HepG2 (cell line): ENCODE measurements around the gene OPA3. TPM values are rescaled to one million over a fixed set of nuclear protein-coding genes. Genes with fewer than 3 reads are reported as not detected.

ENCODE experiments used
- ATF7-NPFF ChIP-seq: sonication (generic); formaldehyde crosslinking; IDR thresholded peaks from 2 replicates; pipeline ENCODE4 v1.8.1; 2023; ENCODE audit warnings: mild to moderate bottlenecking, low read depth, missing genetic modification reagents, moderate library complexity
- FOSL2 ChIP-seq: sonication (generic); formaldehyde crosslinking; IDR thresholded peaks from 2 replicates; pipeline ENCODE4 v1.4.0; 2020; ENCODE audit warnings: missing genetic modification reagents
- GABPB1 ChIP-seq: IDR thresholded peaks from 2 replicates; pipeline ENCODE4 v1.6.1; 2016; ENCODE audit warnings: mild to moderate bottlenecking, missing genetic modification reagents, moderate library complexity, missing compliant biosample characterization
- HNF4G ChIP-seq, 2 experiments: sonication (generic) in 1 of 2; formaldehyde crosslinking in 1 of 2; IDR thresholded peaks; 2 replicates each; pipeline versions ENCODE4 v1.4.0 to v1.6.1; 2011 to 2020; ENCODE audit warnings: borderline replicate concordance in 2 of 2, low read depth in 2 of 2, mild to moderate bottlenecking in 2 of 2, low read length in 1 of 2, missing genetic modification reagents in 1 of 2, moderate library complexity in 1 of 2
- NFATC3 ChIP-seq: sonication (generic); formaldehyde crosslinking; IDR thresholded peaks from 2 replicates; pipeline ENCODE4 v1.5.1; 2020; ENCODE audit warnings: mild to moderate bottlenecking, missing genetic modification reagents
- NR3C1 ChIP-seq: sonication (generic); formaldehyde crosslinking; IDR thresholded peaks from 2 replicates; pipeline ENCODE4 v1.4.0; 2020; ENCODE audit warnings: missing genetic modification reagents
- POGZ ChIP-seq: sonication (generic); formaldehyde crosslinking; IDR thresholded peaks from 2 replicates; pipeline ENCODE4 v1.4.0; 2020; ENCODE audit warnings: mild to moderate bottlenecking, missing genetic modification reagents
- RBM22 ChIP-seq: fragments of 200-400 bp; formaldehyde crosslinking; optimal IDR thresholded peaks from 2 replicates; pipeline ENCODE3; 2017; ENCODE audit warnings: mild to moderate bottlenecking, low read length, moderate library complexity
- SMAD3 ChIP-seq: sonication (generic); formaldehyde crosslinking; IDR thresholded peaks from 2 replicates; pipeline ENCODE4 v1.4.0; 2020; ENCODE audit warnings: missing genetic modification reagents
- SRSF1 ChIP-seq: fragments of 200-400 bp; formaldehyde crosslinking; optimal IDR thresholded peaks from 2 replicates; pipeline ENCODE3; 2017; ENCODE audit warnings: mild to moderate bottlenecking, low read depth, low read length, moderate library complexity
- ZFP62 ChIP-seq: sonication (generic); formaldehyde crosslinking; IDR thresholded peaks from 2 replicates; pipeline ENCODE4 v1.4.0; 2020; ENCODE audit warnings: missing genetic modification reagents
- ZNF510 ChIP-seq: sonication (generic); formaldehyde crosslinking; IDR thresholded peaks from 2 replicates; pipeline ENCODE4 v1.4.0; 2020; ENCODE audit warnings: low read depth, mild to moderate bottlenecking, missing genetic modification reagents
- ZNF556 ChIP-seq: sonication (generic); formaldehyde crosslinking; IDR thresholded peaks from 2 replicates; pipeline ENCODE4 v1.4.0; 2020; ENCODE audit warnings: mild to moderate bottlenecking, missing genetic modification reagents, borderline replicate concordance
- ZNF839 ChIP-seq: sonication (generic); formaldehyde crosslinking; IDR thresholded peaks from 2 replicates; pipeline ENCODE4 v1.4.0; 2020; ENCODE audit warnings: missing genetic modification reagents, mild to moderate bottlenecking, borderline replicate concordance
- ZNF850 ChIP-seq: sonication (generic); formaldehyde crosslinking; conservative IDR thresholded peaks from 2 replicates; pipeline ENCODE4 v1.9.0; 2021; ENCODE audit warnings: mild to moderate bottlenecking, missing genetic modification reagents
- ZSCAN22 ChIP-seq: sonication (generic); formaldehyde crosslinking; IDR thresholded peaks from 2 replicates; pipeline ENCODE4 v1.4.0; 2020; ENCODE audit warnings: mild to moderate bottlenecking, missing genetic modification reagents
- polyA plus RNA-seq, 8 experiments: library from polyadenylated mRNA; depleted of rRNA in 3 of 8; stranded (reverse) in 7 of 8; unstranded in 1 of 8; fragments of >200 nt; fragmentation: Illumina TruSeq in 4 of 8; extraction: Trizol in 4 of 8; gene quantifications; 2 replicates each; pipeline versions ENCODE4 v1.2.1 to v1.2.3, GENCODE V29; 2011 to 2016; ENCODE audit warnings: low read depth in 4 of 8, missing spikeins in 1 of 8, mixed read lengths in 1 of 8; ENCODE audit not compliant: insufficient read depth in 1 of 8
- total RNA-seq, 5 experiments: library from RNA; depleted of rRNA; stranded (reverse); fragments of >200 nt; fragmentation: Illumina TruSeq; extraction: Trizol; gene quantifications; 2 replicates each; pipeline ENCODE4 v1.2.3, GENCODE V29; 2016; ENCODE audit warnings: low read depth in 1 of 5
- TF ChIP-seq, protein P1 (sequence below): sonication (generic); formaldehyde crosslinking; IDR thresholded peaks from 2 replicates; pipeline ENCODE4 v1.4.0; 2020; ENCODE audit warnings: missing genetic modification reagents, borderline replicate concordance
- TF ChIP-seq, protein P2 (sequence below): sonication (generic); formaldehyde crosslinking; IDR thresholded peaks from 2 replicates; pipeline ENCODE4 v1.5.0; 2020; ENCODE audit warnings: missing genetic modification reagents, mild to moderate bottlenecking, borderline replicate concordance
- TF ChIP-seq, protein P3 (sequence below): sonication (generic); formaldehyde crosslinking; IDR thresholded peaks from 2 replicates; pipeline ENCODE4 v1.9.0; 2022; ENCODE audit warnings: missing genetic modification reagents, mild to moderate bottlenecking, borderline replicate concordance
- TF ChIP-seq, protein P4 (sequence below): sonication (generic); formaldehyde crosslinking; IDR thresholded peaks from 2 replicates; pipeline ENCODE4 v1.5.0; 2020; ENCODE audit warnings: mild to moderate bottlenecking, missing genetic modification reagents, borderline replicate concordance

The OPA3 gene
- total and polyA plus RNA-seq, 2 of the 13 experiments (the other 11 are each of a cell fraction or from before 2014, with no cell fraction given), result 8.3 to 17.7 TPM

DNA sequence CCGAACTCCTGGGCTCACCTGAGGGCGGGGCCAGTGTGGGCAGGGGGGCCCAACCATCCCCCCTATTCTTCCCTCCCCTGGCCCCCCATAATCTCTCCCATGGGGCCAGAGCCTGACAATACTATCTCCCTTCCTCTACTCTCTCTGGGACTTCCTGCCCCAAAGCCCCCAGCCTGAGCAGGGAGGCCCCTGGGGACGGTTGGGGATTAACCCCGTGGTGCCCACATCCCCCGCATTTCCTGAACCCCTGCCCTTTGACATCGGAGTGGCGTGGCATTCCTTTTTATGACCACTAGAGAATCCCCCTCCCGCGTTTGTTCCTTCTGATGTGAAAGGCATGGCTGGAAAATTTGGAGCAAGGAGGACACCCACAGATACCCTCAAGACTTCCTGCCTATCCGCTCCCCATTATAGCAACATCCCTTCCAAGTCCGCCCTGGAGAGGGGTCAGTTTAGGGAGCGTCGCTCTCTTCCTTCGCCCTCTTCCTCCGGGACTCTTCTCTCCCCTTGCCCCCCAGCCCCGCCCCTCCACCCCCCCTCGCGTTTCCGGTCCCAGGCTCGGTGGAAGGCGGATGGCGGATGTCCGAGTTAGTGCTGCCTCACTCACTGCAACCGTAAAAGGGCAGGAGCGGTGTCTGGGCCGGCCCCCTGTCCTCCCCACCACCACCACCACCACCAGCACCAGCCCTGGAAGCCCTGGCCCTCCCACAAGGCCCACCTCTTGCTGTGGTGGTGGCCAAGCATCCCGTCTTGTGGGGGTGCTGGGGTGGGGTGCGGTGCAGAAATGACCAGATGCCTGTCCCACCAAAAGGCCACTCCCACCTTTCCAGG, 75.5 kb downstream of the OPA3 start (continued):
- TF ChIP-seq, protein P1, sequence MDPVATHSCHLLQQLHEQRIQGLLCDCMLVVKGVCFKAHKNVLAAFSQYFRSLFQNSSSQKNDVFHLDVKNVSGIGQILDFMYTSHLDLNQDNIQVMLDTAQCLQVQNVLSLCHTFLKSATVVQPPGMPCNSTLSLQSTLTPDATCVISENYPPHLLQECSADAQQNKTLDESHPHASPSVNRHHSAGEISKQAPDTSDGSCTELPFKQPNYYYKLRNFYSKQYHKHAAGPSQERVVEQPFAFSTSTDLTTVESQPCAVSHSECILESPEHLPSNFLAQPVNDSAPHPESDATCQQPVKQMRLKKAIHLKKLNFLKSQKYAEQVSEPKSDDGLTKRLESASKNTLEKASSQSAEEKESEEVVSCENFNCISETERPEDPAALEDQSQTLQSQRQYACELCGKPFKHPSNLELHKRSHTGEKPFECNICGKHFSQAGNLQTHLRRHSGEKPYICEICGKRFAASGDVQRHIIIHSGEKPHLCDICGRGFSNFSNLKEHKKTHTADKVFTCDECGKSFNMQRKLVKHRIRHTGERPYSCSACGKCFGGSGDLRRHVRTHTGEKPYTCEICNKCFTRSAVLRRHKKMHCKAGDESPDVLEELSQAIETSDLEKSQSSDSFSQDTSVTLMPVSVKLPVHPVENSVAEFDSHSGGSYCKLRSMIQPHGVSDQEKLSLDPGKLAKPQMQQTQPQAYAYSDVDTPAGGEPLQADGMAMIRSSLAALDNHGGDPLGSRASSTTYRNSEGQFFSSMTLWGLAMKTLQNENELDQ (CRISPR knock-in tag), result no peak
- TF ChIP-seq SRSF1 (no peak), ZNF850 (CRISPR knock-in tag) (no peak), ATF7-NPFF (CRISPR knock-in tag) (no peak), RBM22 (no peak), GABPB1 (peak; percentile 79), HNF4G (IDR thresholded peaks at IDR 0.05; ENCODE audit: borderline replicate concordance, low read depth, low read length) (no peak), HNF4G (CRISPR knock-in tag; IDR thresholded peaks at IDR 0.05; ENCODE audit: borderline replicate concordance, low read depth) (no peak), ZNF556 (peak; percentile 69; the same call in 1 of the 2 replicates), NR3C1 (CRISPR knock-in tag) (no peak), NFATC3 (CRISPR knock-in tag) (no peak), ZNF839 (CRISPR knock-in tag) (no peak), ZSCAN22 (no peak), SMAD3 (CRISPR knock-in tag) (no peak), ZFP62 (no peak), POGZ (CRISPR knock-in tag) (no peak), ZNF510 (0 out of 2 replicates have a peak, but pooled peaks have one; percentile 38), FOSL2 (CRISPR knock-in tag) (peak; percentile 6; the same call in 1 of the 2 replicates)
- TF ChIP-seq, protein P2, sequence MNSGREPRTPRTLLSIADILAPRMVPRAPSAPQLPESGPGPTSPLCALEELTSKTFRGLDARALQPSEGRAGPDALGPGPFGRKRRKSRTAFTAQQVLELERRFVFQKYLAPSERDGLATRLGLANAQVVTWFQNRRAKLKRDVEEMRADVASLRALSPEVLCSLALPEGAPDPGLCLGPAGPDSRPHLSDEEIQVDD (CRISPR knock-in tag), result no peak
- TF ChIP-seq, protein P3, sequence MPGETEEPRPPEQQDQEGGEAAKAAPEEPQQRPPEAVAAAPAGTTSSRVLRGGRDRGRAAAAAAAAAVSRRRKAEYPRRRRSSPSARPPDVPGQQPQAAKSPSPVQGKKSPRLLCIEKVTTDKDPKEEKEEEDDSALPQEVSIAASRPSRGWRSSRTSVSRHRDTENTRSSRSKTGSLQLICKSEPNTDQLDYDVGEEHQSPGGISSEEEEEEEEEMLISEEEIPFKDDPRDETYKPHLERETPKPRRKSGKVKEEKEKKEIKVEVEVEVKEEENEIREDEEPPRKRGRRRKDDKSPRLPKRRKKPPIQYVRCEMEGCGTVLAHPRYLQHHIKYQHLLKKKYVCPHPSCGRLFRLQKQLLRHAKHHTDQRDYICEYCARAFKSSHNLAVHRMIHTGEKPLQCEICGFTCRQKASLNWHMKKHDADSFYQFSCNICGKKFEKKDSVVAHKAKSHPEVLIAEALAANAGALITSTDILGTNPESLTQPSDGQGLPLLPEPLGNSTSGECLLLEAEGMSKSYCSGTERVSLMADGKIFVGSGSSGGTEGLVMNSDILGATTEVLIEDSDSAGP (CRISPR knock-in tag), result 0 out of 2 replicates have a peak, but pooled peaks have one; percentile 63
- TF ChIP-seq, protein P4, sequence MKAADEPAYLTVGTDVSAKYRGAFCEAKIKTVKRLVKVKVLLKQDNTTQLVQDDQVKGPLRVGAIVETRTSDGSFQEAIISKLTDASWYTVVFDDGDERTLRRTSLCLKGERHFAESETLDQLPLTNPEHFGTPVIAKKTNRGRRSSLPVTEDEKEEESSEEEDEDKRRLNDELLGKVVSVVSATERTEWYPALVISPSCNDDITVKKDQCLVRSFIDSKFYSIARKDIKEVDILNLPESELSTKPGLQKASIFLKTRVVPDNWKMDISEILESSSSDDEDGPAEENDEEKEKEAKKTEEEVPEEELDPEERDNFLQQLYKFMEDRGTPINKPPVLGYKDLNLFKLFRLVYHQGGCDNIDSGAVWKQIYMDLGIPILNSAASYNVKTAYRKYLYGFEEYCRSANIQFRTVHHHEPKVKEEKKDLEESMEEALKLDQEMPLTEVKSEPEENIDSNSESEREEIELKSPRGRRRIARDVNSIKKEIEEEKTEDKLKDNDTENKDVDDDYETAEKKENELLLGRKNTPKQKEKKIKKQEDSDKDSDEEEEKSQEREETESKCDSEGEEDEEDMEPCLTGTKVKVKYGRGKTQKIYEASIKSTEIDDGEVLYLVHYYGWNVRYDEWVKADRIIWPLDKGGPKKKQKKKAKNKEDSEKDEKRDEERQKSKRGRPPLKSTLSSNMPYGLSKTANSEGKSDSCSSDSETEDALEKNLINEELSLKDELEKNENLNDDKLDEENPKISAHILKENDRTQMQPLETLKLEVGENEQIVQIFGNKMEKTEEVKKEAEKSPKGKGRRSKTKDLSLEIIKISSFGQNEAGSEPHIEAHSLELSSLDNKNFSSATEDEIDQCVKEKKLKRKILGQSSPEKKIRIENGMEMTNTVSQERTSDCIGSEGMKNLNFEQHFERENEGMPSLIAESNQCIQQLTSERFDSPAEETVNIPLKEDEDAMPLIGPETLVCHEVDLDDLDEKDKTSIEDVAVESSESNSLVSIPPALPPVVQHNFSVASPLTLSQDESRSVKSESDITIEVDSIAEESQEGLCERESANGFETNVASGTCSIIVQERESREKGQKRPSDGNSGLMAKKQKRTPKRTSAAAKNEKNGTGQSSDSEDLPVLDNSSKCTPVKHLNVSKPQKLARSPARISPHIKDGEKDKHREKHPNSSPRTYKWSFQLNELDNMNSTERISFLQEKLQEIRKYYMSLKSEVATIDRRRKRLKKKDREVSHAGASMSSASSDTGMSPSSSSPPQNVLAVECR, result 0 out of 2 replicates have a peak, but pooled peaks have one; percentile 52
